GM12878 (cell line): ENCODE results near the gene TNFRSF14.

Experiments used
- CBFB ChIP-seq: IDR thresholded peaks from 2 replicates; pipeline ENCODE4 v1.6.1; 2016; ENCODE audit warnings: antibody characterized with exemption, low read depth
- CBX5 ChIP-seq: sonication (generic); IDR thresholded peaks from 2 replicates; pipeline ENCODE4 v1.6.1; 2016; ENCODE audit warnings: low read depth, moderate library complexity, mild to moderate bottlenecking, inconsistent platforms
- CHD2 ChIP-seq: IDR thresholded peaks from 2 replicates; pipeline ENCODE4 v1.6.1; 2011; ENCODE audit warnings: low read depth, low read length, improper control_type of control experiment, borderline replicate concordance
- HDAC2 ChIP-seq: fragments of 200-600 bp; sonication (generic); IDR thresholded peaks from 2 replicates; pipeline ENCODE4 v1.6.1; 2017
- JUND ChIP-seq: IDR thresholded peaks from 2 replicates; pipeline ENCODE4 v1.6.1; 2012; ENCODE audit warnings: low read depth, mild to moderate bottlenecking, low read length, improper control_type of control experiment, moderate library complexity
- MXI1 ChIP-seq: fragments of 150-350 bp; IDR thresholded peaks from 2 replicates; pipeline ENCODE4 v1.6.1; 2011; ENCODE audit warnings: low read depth, mild to moderate bottlenecking, inconsistent platforms, low read length, improper control_type of control experiment
- POLR2AphosphoS5 ChIP-seq: IDR thresholded peaks from 2 replicates; pipeline ENCODE4 v1.6.1; 2011; ENCODE audit warnings: mild to moderate bottlenecking, low read length, inconsistent platforms
- RAD21 ChIP-seq: IDR thresholded peaks from 2 replicates; pipeline ENCODE4 v1.6.1; 2011; ENCODE audit warnings: mild to moderate bottlenecking, low read depth, low read length, moderate library complexity; ENCODE audit not compliant: insufficient read depth
- SIN3A ChIP-seq: IDR thresholded peaks from 2 replicates; pipeline ENCODE4 v1.6.1; 2012; ENCODE audit warnings: low read depth, low read length, improper control_type of control experiment
- TF ChIP-seq, protein P1 (sequence below), 3 experiments: IDR thresholded peaks in 2 of 3; conservative IDR thresholded peaks in 1 of 3; 2 replicates each; pipeline ENCODE4 v1.5.1; 2011; ENCODE audit warnings: low read depth in 3 of 3, low read length in 3 of 3, mild to moderate bottlenecking in 3 of 3, control low read depth in 2 of 3, moderate library complexity in 2 of 3, inconsistent platforms in 1 of 3, mixed read lengths in 1 of 3; ENCODE audit not compliant: control insufficient read depth in 2 of 3, insufficient read depth in 1 of 3; ENCODE audit errors: extremely low read depth in 1 of 3

GRCh38 chr1:2558420-2558819 is 2.2 kb downstream of the TNFRSF14 start:
- TF ChIP-seq CBX5 (no peak), SIN3A (no peak), RAD21 (no peak), HDAC2 (no peak), MXI1 (no peak), CHD2 (no peak), CBFB (no peak), JUND (no peak), POLR2AphosphoS5 (no peak)
- TF ChIP-seq, protein P1, sequence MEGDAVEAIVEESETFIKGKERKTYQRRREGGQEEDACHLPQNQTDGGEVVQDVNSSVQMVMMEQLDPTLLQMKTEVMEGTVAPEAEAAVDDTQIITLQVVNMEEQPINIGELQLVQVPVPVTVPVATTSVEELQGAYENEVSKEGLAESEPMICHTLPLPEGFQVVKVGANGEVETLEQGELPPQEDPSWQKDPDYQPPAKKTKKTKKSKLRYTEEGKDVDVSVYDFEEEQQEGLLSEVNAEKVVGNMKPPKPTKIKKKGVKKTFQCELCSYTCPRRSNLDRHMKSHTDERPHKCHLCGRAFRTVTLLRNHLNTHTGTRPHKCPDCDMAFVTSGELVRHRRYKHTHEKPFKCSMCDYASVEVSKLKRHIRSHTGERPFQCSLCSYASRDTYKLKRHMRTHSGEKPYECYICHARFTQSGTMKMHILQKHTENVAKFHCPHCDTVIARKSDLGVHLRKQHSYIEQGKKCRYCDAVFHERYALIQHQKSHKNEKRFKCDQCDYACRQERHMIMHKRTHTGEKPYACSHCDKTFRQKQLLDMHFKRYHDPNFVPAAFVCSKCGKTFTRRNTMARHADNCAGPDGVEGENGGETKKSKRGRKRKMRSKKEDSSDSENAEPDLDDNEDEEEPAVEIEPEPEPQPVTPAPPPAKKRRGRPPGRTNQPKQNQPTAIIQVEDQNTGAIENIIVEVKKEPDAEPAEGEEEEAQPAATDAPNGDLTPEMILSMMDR (IDR thresholded peaks at IDR 0.05 in 2 of 3, conservative IDR thresholded peaks at IDR 0.05 in 1 of 3; ENCODE audit: control insufficient read depth in 2 of 3, extremely low read depth in 1 of 3, insufficient read depth in 1 of 3, low read depth in 3 of 3, low read length in 3 of 3) = no peak
